Activated CD4-positive, alpha-beta T cell treated with anti-CD3 and anti-CD28 coated beads, Interleukin-2, amount 10 ng/mL, durations not matched to agents 7 days and 5 days (primary cell): ENCODE measurements around the gene PLEKHA8. TPM values are rescaled to one million over a fixed set of nuclear protein-coding genes. Genes with fewer than 3 reads are reported as not detected.

Experiments used
- CTCF ChIA-PET: fragments of 350-600 bp; sonication (Branson Sonifier 250); formaldehyde crosslinking; loops from one replicate; lab custom pipeline; 2021; ENCODE audit warnings: antibody characterized with exemption; lab: Charles Lee
- POLR2A ChIA-PET: fragments of 350-600 bp; sonication (Branson Sonifier 250); formaldehyde crosslinking; loops from one replicate; lab custom pipeline; 2021; ENCODE audit warnings: antibody characterized with exemption; lab: Charles Lee
- DNase-seq: peaks from one replicate; pipeline ENCODE4 v3.0.0-alpha.2; 2020
- H3K27ac Mint-ChIP-seq: one replicate; pipeline ENCODE4 v1.8.0; 2021; ENCODE audit warnings: mild to moderate bottlenecking, moderate library complexity, mixed read lengths
- H3K27me3 Mint-ChIP-seq: one replicate; pipeline ENCODE4 v1.8.0; 2021; ENCODE audit warnings: mixed read lengths
- H3K36me3 Mint-ChIP-seq: one replicate; pipeline ENCODE4 v1.8.0; 2021; ENCODE audit warnings: low read depth, mixed read lengths
- H3K4me1 Mint-ChIP-seq: one replicate; pipeline ENCODE4 v1.8.0; 2021; ENCODE audit warnings: mixed read lengths
- H3K4me3 Mint-ChIP-seq: one replicate; pipeline ENCODE4 v1.8.0; 2021; ENCODE audit warnings: mild to moderate bottlenecking, moderate library complexity, mixed read lengths
- H3K9me3 Mint-ChIP-seq: one replicate; pipeline ENCODE4 v1.8.0; 2021; ENCODE audit warnings: mixed read lengths
- total RNA-seq, 2 experiments: library from RNA; stranded (reverse); gene quantifications; one replicate each; pipeline ENCODE4 v1.2.3, GENCODE V29; 2021

Gene PLEKHA8
- total RNA-seq, 2 experiments from 2014 or later, result 5.2 to 6.3 TPM

- Mint-ChIP-seq H3K4me3 (no peak overlapping the region), H3K4me1 (no peaks in the 10 kb centered on the region), H3K27me3 (no peaks in the 10 kb centered on the region), H3K27ac (no peak overlapping the region), H3K36me3 (no peaks in the 10 kb centered on the region), H3K9me3 (no peaks in the 10 kb centered on the region)
- POLR2A ChIA-PET, result no interaction called here
- DNase-seq, result no peak
- CTCF ChIA-PET, result no interaction called here
Measured at GRCh38 chr7:30076411-30076810, 48.2 kb downstream of the PLEKHA8 start.

GRCh38 chr7:30078280-30078679, 50.1 kb downstream of the PLEKHA8 start:
- H3K9me3 Mint-ChIP-seq, result no peaks in the 10 kb centered on the region
- H3K4me1 Mint-ChIP-seq, result no peaks in the 10 kb centered on the region
- H3K36me3 Mint-ChIP-seq, result no peaks in the 10 kb centered on the region
- H3K27ac Mint-ChIP-seq, result no peak overlapping the region
- no peaks in the 10 kb centered on the region for H3K27me3 Mint-ChIP-seq
- CTCF ChIA-PET, result no interaction called here
- no peak overlapping the region for H3K4me3 Mint-ChIP-seq
- DNase-seq, result no peak
- POLR2A ChIA-PET, result no interaction called here

- no peaks in the 10 kb centered on the region for H3K36me3 Mint-ChIP-seq
- no peaks in the 10 kb centered on the region for H3K9me3 Mint-ChIP-seq
- no peaks in the 10 kb centered on the region for H3K4me1 Mint-ChIP-seq
- no peak overlapping the region for H3K27ac Mint-ChIP-seq
- POLR2A ChIA-PET, result no interaction called here
- CTCF ChIA-PET, result no interaction called here
- no peaks in the 10 kb centered on the region for H3K27me3 Mint-ChIP-seq
- DNase-seq, result no peak
- H3K4me3 Mint-ChIP-seq, result no peak overlapping the region
Measured at GRCh38 chr7:30079880-30080279, 51.7 kb downstream of the PLEKHA8 start.

- CTCF ChIA-PET, result interaction anchor here (0.8 to 1.2 kb wide), 2 partner anchors 19 to 130 kb away, joined by 3 to 4 read pairs; no protein-coding TSS in a partner anchor
- H3K4me3 Mint-ChIP-seq, result no peak overlapping the region
- DNase-seq, result no peak
- H3K27me3 Mint-ChIP-seq, result no peaks in the 10 kb centered on the region
- no peaks in the 10 kb centered on the region for H3K36me3 Mint-ChIP-seq
- H3K4me1 Mint-ChIP-seq, result no peaks in the 10 kb centered on the region
- POLR2A ChIA-PET, result no interaction called here
- H3K27ac Mint-ChIP-seq, result no peak overlapping the region
- no peaks in the 10 kb centered on the region for H3K9me3 Mint-ChIP-seq
Measured at GRCh38 chr7:30080818-30081217, 52.6 kb downstream of the PLEKHA8 start.

GRCh38 chr7:30082686-30083085, 54.5 kb downstream of the PLEKHA8 start:
- CTCF ChIA-PET, result no interaction called here
- no peaks in the 10 kb centered on the region for H3K4me1 Mint-ChIP-seq
- no peaks in the 10 kb centered on the region for H3K9me3 Mint-ChIP-seq
- H3K27me3 Mint-ChIP-seq, result no peaks in the 10 kb centered on the region
- POLR2A ChIA-PET, result no interaction called here
- H3K27ac Mint-ChIP-seq, result no peak overlapping the region
- DNase-seq, result no peak
- no peak overlapping the region for H3K4me3 Mint-ChIP-seq
- no peaks in the 10 kb centered on the region for H3K36me3 Mint-ChIP-seq

GRCh38 chr7:30083334-30083733, 55.1 kb downstream of the PLEKHA8 start:
- no peak overlapping the region for H3K4me3 Mint-ChIP-seq
- H3K4me1 Mint-ChIP-seq, result no peaks in the 10 kb centered on the region
- no peaks in the 10 kb centered on the region for H3K9me3 Mint-ChIP-seq
- no peak for DNase-seq
- CTCF ChIA-PET, result no interaction called here
- POLR2A ChIA-PET, result no interaction called here
- no peaks in the 10 kb centered on the region for H3K27me3 Mint-ChIP-seq
- no peaks in the 10 kb centered on the region for H3K36me3 Mint-ChIP-seq
- no peak overlapping the region for H3K27ac Mint-ChIP-seq

GRCh38 chr7:30084212-30084611, 56.0 kb downstream of the PLEKHA8 start:
- DNase-seq, result no peak
- H3K4me3 Mint-ChIP-seq, result no peak overlapping the region
- H3K36me3 Mint-ChIP-seq, result no peaks in the 10 kb centered on the region
- no peaks in the 10 kb centered on the region for H3K27me3 Mint-ChIP-seq
- H3K9me3 Mint-ChIP-seq, result no peaks in the 10 kb centered on the region
- no peaks in the 10 kb centered on the region for H3K4me1 Mint-ChIP-seq
- POLR2A ChIA-PET, result no interaction called here
- CTCF ChIA-PET, result no interaction called here
- no peak overlapping the region for H3K27ac Mint-ChIP-seq

GRCh38 chr7:30086529-30086928, 58.3 kb downstream of the PLEKHA8 start:
- no peaks in the 10 kb centered on the region for H3K27me3 Mint-ChIP-seq
- no peak overlapping the region for H3K27ac Mint-ChIP-seq
- H3K9me3 Mint-ChIP-seq, result no peaks in the 10 kb centered on the region
- H3K4me3 Mint-ChIP-seq, result no peak overlapping the region
- no peaks in the 10 kb centered on the region for H3K4me1 Mint-ChIP-seq
- DNase-seq, result no peak
- H3K36me3 Mint-ChIP-seq, result no peaks in the 10 kb centered on the region
- ChIA-PET POLR2A (no interaction called here), CTCF (no interaction called here)

- Mint-ChIP-seq H3K36me3 (no peaks in the 10 kb centered on the region), H3K4me3 (no peak overlapping the region), H3K9me3 (no peaks in the 10 kb centered on the region), H3K27me3 (no peaks in the 10 kb centered on the region), H3K4me1 (no peaks in the 10 kb centered on the region), H3K27ac (no peak overlapping the region)
- ChIA-PET CTCF (interaction anchor here (1.1 kb wide), 1 partner anchor 26 kb away, joined by 3 read pairs; no protein-coding TSS in a partner anchor), POLR2A (no interaction called here)
- DNase-seq, result no peak
Measured at GRCh38 chr7:30087371-30087770, 59.2 kb downstream of the PLEKHA8 start.

- H3K27me3 Mint-ChIP-seq, result no peaks in the 10 kb centered on the region
- POLR2A ChIA-PET, result no interaction called here
- H3K4me1 Mint-ChIP-seq, result no peaks in the 10 kb centered on the region
- no peaks in the 10 kb centered on the region for H3K9me3 Mint-ChIP-seq
- H3K36me3 Mint-ChIP-seq, result no peaks in the 10 kb centered on the region
- no peak overlapping the region for H3K4me3 Mint-ChIP-seq
- no peak for DNase-seq
- H3K27ac Mint-ChIP-seq, result no peak overlapping the region
- CTCF ChIA-PET, result interaction anchor here (0.6 to 1.2 kb wide), 2 partner anchors 82 to 348 kb away, joined by 3 to 4 read pairs; no protein-coding TSS in a partner anchor
Measured at GRCh38 chr7:30088362-30088761, 60.1 kb downstream of the PLEKHA8 start.

GRCh38 chr7:30090111-30090510, 61.9 kb downstream of the PLEKHA8 start:
- ChIA-PET CTCF (no interaction called here), POLR2A (no interaction called here)
- H3K4me1 Mint-ChIP-seq, result no peaks in the 10 kb centered on the region
- no peak for DNase-seq
- H3K27ac Mint-ChIP-seq, result no peak overlapping the region
- no peaks in the 10 kb centered on the region for H3K36me3 Mint-ChIP-seq
- no peak overlapping the region for H3K4me3 Mint-ChIP-seq
- no peaks in the 10 kb centered on the region for H3K9me3 Mint-ChIP-seq
- H3K27me3 Mint-ChIP-seq, result no peaks in the 10 kb centered on the region

- ChIA-PET CTCF (interaction anchor here (0.9 kb wide), 1 partner anchor 28 kb away, joined by 3 read pairs; no protein-coding TSS in a partner anchor), POLR2A (no interaction called here)
- no peaks in the 10 kb centered on the region for H3K36me3 Mint-ChIP-seq
- no peak overlapping the region for H3K27ac Mint-ChIP-seq
- no peaks in the 10 kb centered on the region for H3K27me3 Mint-ChIP-seq
- no peak for DNase-seq
- no peaks in the 10 kb centered on the region for H3K9me3 Mint-ChIP-seq
- no peaks in the 10 kb centered on the region for H3K4me1 Mint-ChIP-seq
- H3K4me3 Mint-ChIP-seq, result no peak overlapping the region
Measured at GRCh38 chr7:30091491-30091912, 63.3 kb downstream of the PLEKHA8 start.

- no peak overlapping the region for H3K27ac Mint-ChIP-seq
- H3K9me3 Mint-ChIP-seq, result peaks cover under 1% of the 10 kb centered on the region
- POLR2A ChIA-PET, result no interaction called here
- CTCF ChIA-PET, result no interaction called here
- H3K36me3 Mint-ChIP-seq, result no peaks in the 10 kb centered on the region
- H3K27me3 Mint-ChIP-seq, result no peaks in the 10 kb centered on the region
- H3K4me3 Mint-ChIP-seq, result no peak overlapping the region
- no peak for DNase-seq
- H3K4me1 Mint-ChIP-seq, result no peaks in the 10 kb centered on the region
Measured at GRCh38 chr7:30091987-30092386, 63.8 kb downstream of the PLEKHA8 start.

- ChIA-PET CTCF (interaction anchor here (0.6 kb wide), 1 partner anchor 458 kb away, joined by 3 read pairs; no protein-coding TSS in a partner anchor), POLR2A (no interaction called here)
- DNase-seq, result no peak
- no peaks in the 10 kb centered on the region for H3K4me1 Mint-ChIP-seq
- H3K36me3 Mint-ChIP-seq, result peaks cover 4% of the 10 kb centered on the region
- H3K4me3 Mint-ChIP-seq, result no peak overlapping the region
- H3K27me3 Mint-ChIP-seq, result no peaks in the 10 kb centered on the region
- H3K27ac Mint-ChIP-seq, result no peak overlapping the region
- H3K9me3 Mint-ChIP-seq, result peaks cover 5% of the 10 kb centered on the region
Measured at GRCh38 chr7:30093420-30093952, 65.3 kb downstream of the PLEKHA8 start.
